GM12878 (cell line): ENCODE results near the gene FOXK2. TPM values are rescaled to one million over a fixed set of nuclear protein-coding genes. Genes with fewer than 3 reads are reported as not detected.

Source experiments
- ATAC-seq: fragments of 200-7000 bp; cut with Tn5 transposase; 3 replicates; pipeline ENCODE4 v1.9.1; 2020; ENCODE audit warnings: mild to moderate bottlenecking, moderate library complexity
- BruUV-seq: library from RNA; stranded (reverse); fragments of 400-500 nt; replicated peaks from 2 replicates; lab custom pipeline; 2021; lab: Mats Ljungman, UMichigan
- CTCF ChIA-PET: fragments of 300-600 bp; sonication (Branson Sonifier 250); formaldehyde crosslinking; extraction: SDS; loops from one replicate; lab custom pipeline; 2021; ENCODE audit warnings: inconsistent platforms; lab: Yijun Ruan, JAX
- POLR2A ChIA-PET: fragments of 350-600 bp; formaldehyde crosslinking; extraction: SDS; loops from one replicate; lab custom pipeline; 2021; ENCODE audit warnings: inconsistent platforms; lab: Charles Lee
- RAD21 ChIA-PET: fragments of 300-600 bp; sonication (Branson Sonifier 250); formaldehyde crosslinking; loops from one replicate; lab custom pipeline; 2023; ENCODE audit warnings: antibody characterized with exemption; ENCODE audit not compliant: unreplicated experiment; lab: Charles Lee
- SMC1A ChIA-PET: fragments of 300-600 bp; sonication (Branson Sonifier 250); formaldehyde crosslinking; loops from one replicate; lab custom pipeline; 2023; ENCODE audit not compliant: unreplicated experiment, uncharacterized antibody; lab: Charles Lee
- DNase-seq: peaks from one replicate; pipeline ENCODE4 v3.0.0-alpha.2; 2011; ENCODE audit warnings: low read depth, low spot score
- FAIRE-seq: peaks from 3 replicates; lab custom pipeline; 2011; peaks lifted over from hg19 to GRCh38; lab: Jason Lieb, UNC
- H2AFZ ChIP-seq: 2 replicates; pipeline ENCODE4 v1.6.0; 2011; ENCODE audit warnings: low read depth, low read length, control low read depth; ENCODE audit not compliant: control insufficient read depth
- H3K27ac ChIP-seq: 2 replicates; pipeline ENCODE4 v1.5.1; 2011; ENCODE audit warnings: control low read depth; ENCODE audit not compliant: control insufficient read depth, insufficient read depth
- H3K27me3 ChIP-seq, 2 experiments: replicated peaks in 1 of 2; 2 replicates each; pipeline versions ENCODE4 v1.6.0 to v1.6.1; 2011; ENCODE audit warnings: low read length in 1 of 2; ENCODE audit not compliant: control insufficient read depth in 2 of 2, insufficient read depth in 2 of 2
- H3K36me3 ChIP-seq, 2 experiments: 2 replicates each; pipeline ENCODE4 v1.5.1; 2011; ENCODE audit warnings: low read length in 1 of 2; ENCODE audit not compliant: control insufficient read depth in 2 of 2, insufficient read depth in 2 of 2
- H3K4me1 ChIP-seq: 2 replicates; pipeline ENCODE4 v1.6.1; 2011; ENCODE audit warnings: mild to moderate bottlenecking, low read length, moderate library complexity, mixed read lengths; ENCODE audit not compliant: control insufficient read depth, insufficient read depth
- H3K4me2 ChIP-seq: 2 replicates; pipeline ENCODE4 v1.6.0; 2011; ENCODE audit warnings: control low read depth; ENCODE audit not compliant: control insufficient read depth, insufficient read depth
- H3K4me3 ChIP-seq: fragments of 200-600 bp; sonication (generic); 2 replicates; pipeline ENCODE4 v1.5.1; 2016
- H3K79me2 ChIP-seq: 2 replicates; pipeline ENCODE4 v1.6.0; 2011; ENCODE audit warnings: low read length; ENCODE audit not compliant: control insufficient read depth, insufficient read depth
- H3K9ac ChIP-seq: 2 replicates; pipeline ENCODE4 v1.8.0; 2011; ENCODE audit warnings: low read length, control low read depth, mixed read lengths; ENCODE audit not compliant: control insufficient read depth, insufficient read depth
- H3K9me3 ChIP-seq: replicated peaks from 3 replicates; pipeline ENCODE4 v1.5.1; 2011; ENCODE audit warnings: mild to moderate bottlenecking, low read length; ENCODE audit not compliant: control insufficient read depth, insufficient read depth
- H4K20me1 ChIP-seq: 2 replicates; pipeline ENCODE4 v1.6.0; 2011; ENCODE audit not compliant: control insufficient read depth, insufficient read depth
- BACH1 ChIP-seq: fragments of 450-650 bp; IDR thresholded peaks from 2 replicates; pipeline ENCODE4 v1.6.1; 2017; ENCODE audit warnings: mild to moderate bottlenecking, borderline replicate concordance
- CEBPB ChIP-seq, 2 experiments: fragments of 150-350 bp in 1 of 2; IDR thresholded peaks; 2 replicates each; pipeline ENCODE4 v1.6.1; 2012 to 2014; ENCODE audit warnings: low read depth in 2 of 2, low read length in 2 of 2, borderline replicate concordance in 1 of 2, inconsistent platforms in 1 of 2
- GATAD2B ChIP-seq: fragments of 450-650 bp; conservative IDR thresholded peaks from 2 replicates; pipeline ENCODE4 v1.6.1; 2017; ENCODE audit warnings: low read depth, mild to moderate bottlenecking, moderate library complexity
- JUND ChIP-seq: IDR thresholded peaks from 2 replicates; pipeline ENCODE4 v1.6.1; 2012; ENCODE audit warnings: low read depth, mild to moderate bottlenecking, low read length, improper control_type of control experiment, moderate library complexity
- MYC ChIP-seq: IDR thresholded peaks from 2 replicates; pipeline ENCODE4 v1.6.1; 2011; ENCODE audit warnings: mild to moderate bottlenecking, low read length, moderate library complexity, inconsistent platforms; ENCODE audit not compliant: insufficient read depth, insufficient replicate concordance, insufficient read length, severe bottlenecking
- PAX8 ChIP-seq: fragments of 450-650 bp; IDR thresholded peaks from 2 replicates; pipeline ENCODE4 v1.6.1; 2017; ENCODE audit warnings: mild to moderate bottlenecking, moderate library complexity
- SP1 ChIP-seq: IDR thresholded peaks from one replicate; pipeline ENCODE4 v1.6.1; 2011; ENCODE audit warnings: low read depth, low read length
- TCF3 ChIP-seq: IDR thresholded peaks from 2 replicates; pipeline ENCODE4 v1.6.1; 2012; ENCODE audit warnings: low read depth, mild to moderate bottlenecking, low read length, borderline replicate concordance; ENCODE audit not compliant: insufficient read depth
- TCF7 ChIP-seq: IDR thresholded peaks from 2 replicates; pipeline ENCODE4 v1.6.1; 2014; ENCODE audit warnings: antibody characterized with exemption, borderline replicate concordance
- YY1 ChIP-seq: IDR thresholded peaks from 2 replicates; pipeline ENCODE4 v1.6.1; 2011; ENCODE audit warnings: low read depth, mild to moderate bottlenecking, low read length
- ZZZ3 ChIP-seq: IDR thresholded peaks from 2 replicates; pipeline ENCODE4 v1.6.1; 2011; ENCODE audit warnings: low read depth; ENCODE audit not compliant: control insufficient read depth, insufficient read length
- WGBS: methylation state at CpG from one replicate; pipeline ENCODE4 v1.1.6; 2016; ENCODE audit warnings: low lambda C conversion rate; ENCODE audit not compliant: insufficient replicate concordance, insufficient coverage; ENCODE audit errors: missing lambda C conversion rate; 5-methylcytosine and 5-hydroxymethylcytosine counted together
- in situ Hi-C: fragments of 300-500 bp; cut with MboI; formaldehyde crosslinking; loops from 9 replicates; pipeline ENCODE4 v1.14.3; 2018; ENCODE audit warnings: mixed read lengths
- intact Hi-C: fragments of 100-400 bp; cut with micrococcal nuclease; formaldehyde crosslinking; loops from one replicate; pipeline ENCODE4 v1.14.2; 2022; ENCODE audit not compliant: unreplicated experiment
- polyA plus RNA-seq, 11 experiments: library from polyadenylated mRNA; depleted of rRNA in 4 of 11; unstranded in 6 of 11; stranded (reverse) in 5 of 11; fragments of >200 nt; fragmentation: Nextera tagmentation in 4 of 11; fragmentation: Illumina TruSeq in 1 of 11; extraction: Ambion mirVana in 4 of 11; extraction: Trizol in 1 of 11; gene quantifications; 1 replicate in 1 of 11; 2 replicates in 10 of 11; pipeline versions ENCODE4 v1.2.1 to v1.2.3, GENCODE V29; 2011 to 2016; ENCODE audit warnings: inconsistent platforms in 2 of 11, missing spikeins in 2 of 11, low read depth in 1 of 11
- total RNA-seq, 4 experiments: library from RNA; depleted of rRNA in 3 of 4; stranded (reverse); fragments of >200 nt in 3 of 4; fragmentation: Illumina TruSeq in 1 of 4; extraction: Trizol in 1 of 4; gene quantifications; 2 replicates each; pipeline versions ENCODE4 v1.2.1 to v1.2.3, GENCODE V29; 2013 to 2021

The FOXK2 gene
- total and polyA plus RNA-seq, 10 of the 15 experiments (the other 5 are each of a cell fraction or from before 2014, with no cell fraction given): 2.4 to 56.8 (median 34.4) TPM

DNA sequence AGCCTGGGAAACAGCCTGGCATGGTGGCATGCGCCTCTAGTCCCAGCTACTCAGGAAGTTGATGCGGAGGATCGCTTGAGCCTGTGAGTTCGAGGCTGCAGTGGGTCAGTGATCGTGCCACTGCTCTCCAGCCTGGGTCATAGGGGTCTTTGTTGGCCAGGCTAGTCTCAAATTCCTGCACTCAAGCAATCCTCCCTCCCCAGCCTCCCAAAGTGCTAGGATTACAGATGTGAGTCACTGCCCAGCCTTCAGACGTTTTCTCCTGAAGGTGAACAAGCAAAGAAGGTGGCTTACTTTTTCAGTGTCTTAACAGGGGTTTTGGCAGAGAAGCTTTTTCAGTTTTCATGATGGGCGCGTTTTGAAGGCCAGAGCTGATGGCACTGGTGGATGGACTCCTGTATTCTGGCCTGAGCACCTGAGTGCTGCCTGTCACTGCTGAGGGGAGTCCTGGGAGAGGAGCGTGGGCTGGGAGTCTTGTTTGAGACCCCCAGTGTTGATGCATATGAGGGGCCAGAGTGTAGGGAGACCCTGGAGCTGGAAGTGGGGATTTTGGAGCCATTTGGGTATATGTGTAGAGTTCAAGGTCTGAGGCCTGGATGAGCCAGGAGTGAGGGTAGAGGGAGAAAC, 41.4 kb downstream of the FOXK2 start:
- H3K36me3 ChIP-seq: peaks cover 12% of the 10 kb centered on the region in 2 experiments; a peak in 3 of 4 replicates
- H3K9me3 ChIP-seq: no peaks in the 10 kb centered on the region
- no peak overlapping the region for H2AFZ ChIP-seq
- ATAC-seq: no peak
- CTCF ChIA-PET: interaction anchor here (1.5 kb wide), 1 partner anchor 207 kb away, joined by 3 read pairs; no protein-coding TSS in a partner anchor
- no peak overlapping the region for H3K9ac ChIP-seq
- intact Hi-C loops: no loop called here
- FAIRE-seq: no peak
- in situ Hi-C loops: no loop called here
- peaks cover 44% of the 10 kb centered on the region for H3K79me2 ChIP-seq
- RAD21 ChIA-PET: no interaction called here
- POLR2A ChIA-PET: no interaction called here
- no peak overlapping the region for H3K4me2 ChIP-seq
- H3K27ac ChIP-seq: no peak overlapping the region
- no peak for TF ChIP-seq YY1
- no peak for TF ChIP-seq GATAD2B
- TF ChIP-seq TCF7: no peak
- TF ChIP-seq PAX8: no peak
- no peak for TF ChIP-seq BACH1
- no peak for TF ChIP-seq TCF3
- TF ChIP-seq ZZZ3: no peak
- TF ChIP-seq JUND: no peak
- no peak for TF ChIP-seq SP1
- TF ChIP-seq CEBPB (IDR thresholded peaks at IDR 0.05; ENCODE audit: borderline replicate concordance in 1 of 2, low read depth in 2 of 2, low read length in 2 of 2): no peak
- TF ChIP-seq MYC: no peak
- TF ChIP-seq, all 136 proteins: peak for 0
- no peaks in the 10 kb centered on the region for H3K27me3 ChIP-seq
- no peak for DNase-seq
- peaks cover 4% of the 10 kb centered on the region for H4K20me1 ChIP-seq
- BruUV-seq: no TSS peak
- no peak overlapping the region for H3K4me3 ChIP-seq
- no peaks in the 10 kb centered on the region for H3K4me1 ChIP-seq
- WGBS: 80% methylated on average over 9 of the region's 9 CpGs
- SMC1A ChIA-PET: no interaction called here
